ENCODE data around the gene GPI. TPM values are rescaled to one million over a fixed set of nuclear protein-coding genes. Genes with fewer than 3 reads are reported as not detected.
A peak's percentile ranks its signal among the peaks of the same experiment; 100 is the strongest.
"Not testable (repeated sequence)": the region's sequence is repeated elsewhere in the genome, so short reads cannot be mapped to it uniquely, and the experiment has no call there.

The GPI gene
- total RNA-seq, 1 experiment from 2014 or later: 329 TPM

DNA sequence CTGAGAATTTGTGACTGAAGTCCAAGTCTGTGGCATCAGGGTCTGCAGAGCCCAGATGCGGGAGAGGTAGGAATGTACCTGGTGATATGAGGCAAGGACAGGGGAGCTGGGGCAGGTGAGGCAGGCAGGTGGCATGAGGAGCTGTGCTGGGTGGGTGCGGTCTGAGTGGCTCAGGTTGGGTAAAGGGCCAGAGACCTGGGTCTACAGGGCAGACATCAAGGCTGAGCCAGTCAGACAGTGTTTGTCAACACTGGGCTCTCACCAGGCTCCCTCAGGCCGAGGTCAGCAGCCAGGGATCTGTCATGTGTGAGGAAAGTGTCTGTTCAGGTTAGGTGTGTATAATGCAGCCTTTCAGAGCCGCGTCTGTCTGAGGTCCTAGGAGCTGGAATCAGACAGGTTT, 18.6 kb downstream of the GPI start:
- no peaks in the 10 kb centered on the region for H3K9me3 Mint-ChIP-seq (ENCODE audit: unreplicated experiment)
- no peak overlapping the region for H3K27ac Mint-ChIP-seq (ENCODE audit: unreplicated experiment)
- ChIA-PET CTCF (no interaction called here), POLR2A (no interaction called here)
- peaks cover 36% of the 10 kb centered on the region for H3K36me3 ChIP-seq (ENCODE audit: control insufficient read depth, insufficient read depth, low read length)
- BruUV-seq (replicated peaks): no TSS peak
- H3K4me3 Mint-ChIP-seq (ENCODE audit: unreplicated experiment): no peak overlapping the region
- no peak overlapping the region for H3K4me3 ChIP-seq (ENCODE audit: low read depth, low read length)
- H3K9me3 ChIP-seq: no peaks in the 10 kb centered on the region
- H3K27me3 ChIP-seq (replicated peaks; ENCODE audit: control insufficient read depth, insufficient read depth, low read length): no peaks in the 10 kb centered on the region
- no peaks in the 10 kb centered on the region for H3K4me1 ChIP-seq
- no peaks in the 10 kb centered on the region for H3K4me1 Mint-ChIP-seq (ENCODE audit: low read depth, unreplicated experiment)
- H3K27me3 Mint-ChIP-seq (ENCODE audit: insufficient read depth, unreplicated experiment): no peaks in the 10 kb centered on the region
- TF ChIP-seq, protein P1, sequence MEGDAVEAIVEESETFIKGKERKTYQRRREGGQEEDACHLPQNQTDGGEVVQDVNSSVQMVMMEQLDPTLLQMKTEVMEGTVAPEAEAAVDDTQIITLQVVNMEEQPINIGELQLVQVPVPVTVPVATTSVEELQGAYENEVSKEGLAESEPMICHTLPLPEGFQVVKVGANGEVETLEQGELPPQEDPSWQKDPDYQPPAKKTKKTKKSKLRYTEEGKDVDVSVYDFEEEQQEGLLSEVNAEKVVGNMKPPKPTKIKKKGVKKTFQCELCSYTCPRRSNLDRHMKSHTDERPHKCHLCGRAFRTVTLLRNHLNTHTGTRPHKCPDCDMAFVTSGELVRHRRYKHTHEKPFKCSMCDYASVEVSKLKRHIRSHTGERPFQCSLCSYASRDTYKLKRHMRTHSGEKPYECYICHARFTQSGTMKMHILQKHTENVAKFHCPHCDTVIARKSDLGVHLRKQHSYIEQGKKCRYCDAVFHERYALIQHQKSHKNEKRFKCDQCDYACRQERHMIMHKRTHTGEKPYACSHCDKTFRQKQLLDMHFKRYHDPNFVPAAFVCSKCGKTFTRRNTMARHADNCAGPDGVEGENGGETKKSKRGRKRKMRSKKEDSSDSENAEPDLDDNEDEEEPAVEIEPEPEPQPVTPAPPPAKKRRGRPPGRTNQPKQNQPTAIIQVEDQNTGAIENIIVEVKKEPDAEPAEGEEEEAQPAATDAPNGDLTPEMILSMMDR (IDR thresholded peaks at IDR 0.05; ENCODE audit: insufficient read depth in 1 of 2, low read depth in 1 of 2, low read length in 1 of 2, severe bottlenecking in 1 of 2, unreplicated experiment in 1 of 2): no peak
- DNase-seq: no peak
- intact Hi-C loops (cut with micrococcal nuclease; ENCODE audit: unreplicated experiment): no loop called here
- peaks cover 89% of the 10 kb centered on the region for H3K36me3 Mint-ChIP-seq (ENCODE audit: insufficient read depth, unreplicated experiment)

DNA sequence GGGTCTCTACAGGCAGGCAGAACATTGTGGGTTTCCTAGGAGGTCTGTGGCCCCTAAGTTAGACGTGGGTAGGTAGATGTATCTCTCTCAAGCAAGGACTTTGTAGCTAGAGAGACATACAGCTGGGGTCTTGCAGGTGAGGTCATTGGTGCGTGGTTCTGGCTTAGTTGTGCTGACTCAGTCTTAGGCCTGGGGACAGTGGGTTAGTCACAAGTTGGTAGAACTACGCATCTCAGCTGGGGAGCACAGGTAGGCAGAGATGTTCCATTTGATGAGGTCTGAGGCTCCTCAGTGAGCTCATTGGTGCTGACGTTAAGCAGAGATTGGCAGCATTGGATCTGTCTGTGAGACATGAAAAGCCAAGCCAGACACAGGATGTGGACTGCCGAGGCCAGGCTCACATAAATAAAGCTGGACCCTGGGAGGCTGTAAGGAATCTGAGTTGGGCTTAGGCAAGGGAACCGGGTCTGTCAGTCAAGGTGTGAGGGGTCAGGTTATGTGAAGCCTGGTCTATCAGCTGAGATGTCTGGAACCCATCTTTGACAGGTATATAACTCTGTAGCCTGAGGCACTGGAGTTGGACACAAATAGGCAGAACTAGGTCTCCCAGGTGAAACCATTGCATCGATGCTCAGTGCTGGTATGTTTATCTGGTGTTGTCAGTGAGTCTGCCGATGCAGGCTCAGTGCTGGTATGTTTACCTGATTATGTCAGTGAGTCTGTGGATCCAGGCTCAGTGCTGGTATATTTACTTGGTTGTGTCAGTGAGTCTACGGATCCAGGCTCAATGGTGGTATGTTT, 21.8 kb downstream of the GPI start:
- Mint-ChIP-seq H3K9me3 (ENCODE audit: unreplicated experiment) (no peaks in the 10 kb centered on the region), H3K4me3 (ENCODE audit: unreplicated experiment) (no peak overlapping the region), H3K27ac (ENCODE audit: unreplicated experiment) (no peak overlapping the region), H3K4me1 (ENCODE audit: low read depth, unreplicated experiment) (no peaks in the 10 kb centered on the region), H3K27me3 (ENCODE audit: insufficient read depth, unreplicated experiment) (no peaks in the 10 kb centered on the region), H3K36me3 (ENCODE audit: insufficient read depth, unreplicated experiment) (peaks cover 62% of the 10 kb centered on the region)
- Histone ChIP-seq H3K36me3 (ENCODE audit: control insufficient read depth, insufficient read depth, low read length) (peaks cover 23% of the 10 kb centered on the region), H3K4me1 (no peaks in the 10 kb centered on the region), H3K4me3 (ENCODE audit: low read depth, low read length) (no peak overlapping the region), H3K9me3 (no peaks in the 10 kb centered on the region), H3K27me3 (replicated peaks; ENCODE audit: control insufficient read depth, insufficient read depth, low read length) (no peaks in the 10 kb centered on the region)
- DNase-seq: peak in 1 of 2 experiments; percentile 52
- TF ChIP-seq, protein P1 (IDR thresholded peaks at IDR 0.05; ENCODE audit: insufficient read depth in 1 of 2, low read depth in 1 of 2, low read length in 1 of 2, severe bottlenecking in 1 of 2, unreplicated experiment in 1 of 2): no peak
- intact Hi-C loops (cut with micrococcal nuclease; ENCODE audit: unreplicated experiment): no loop called here
- ChIA-PET POLR2A (no interaction called here), CTCF (no interaction called here)
- no TSS peak for BruUV-seq (replicated peaks)

DNA sequence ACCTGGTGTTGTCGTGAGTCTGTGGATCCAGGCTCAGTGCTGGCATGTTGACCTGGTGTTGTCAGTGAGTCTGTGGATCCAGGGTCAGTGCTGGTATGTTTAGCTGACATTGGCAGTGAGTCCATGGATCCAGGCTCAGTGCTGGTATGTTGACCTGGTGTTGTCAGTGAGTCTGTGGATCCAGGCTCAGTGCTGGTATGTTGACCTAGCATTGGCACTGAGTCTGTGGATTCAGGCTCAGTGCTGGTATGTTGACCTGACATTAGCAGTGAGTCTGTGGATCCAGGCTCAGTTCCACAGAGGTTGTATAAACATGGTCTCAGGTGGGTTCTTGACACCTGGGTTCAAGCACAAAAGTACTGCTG, 22.4 kb downstream of the GPI start:
- H3K36me3 ChIP-seq (ENCODE audit: control insufficient read depth, insufficient read depth, low read length): peaks cover 18% of the 10 kb centered on the region
- no peaks in the 10 kb centered on the region for H3K4me1 ChIP-seq
- TF ChIP-seq, protein P1 (IDR thresholded peaks at IDR 0.05; ENCODE audit: insufficient read depth in 1 of 2, low read depth in 1 of 2, low read length in 1 of 2, severe bottlenecking in 1 of 2, unreplicated experiment in 1 of 2): no peak
- POLR2A ChIA-PET: no interaction called here
- H3K27ac Mint-ChIP-seq (ENCODE audit: unreplicated experiment): no peak overlapping the region
- H3K36me3 Mint-ChIP-seq (ENCODE audit: insufficient read depth, unreplicated experiment): peaks cover 56% of the 10 kb centered on the region
- H3K4me3 Mint-ChIP-seq (ENCODE audit: unreplicated experiment): no peak overlapping the region
- intact Hi-C loops (cut with micrococcal nuclease; ENCODE audit: unreplicated experiment): no loop called here
- DNase-seq: no peak
- BruUV-seq (replicated peaks): no TSS peak
- H3K4me1 Mint-ChIP-seq (ENCODE audit: low read depth, unreplicated experiment): no peaks in the 10 kb centered on the region
- H3K9me3 ChIP-seq: no peaks in the 10 kb centered on the region
- no peaks in the 10 kb centered on the region for H3K27me3 ChIP-seq (replicated peaks; ENCODE audit: control insufficient read depth, insufficient read depth, low read length)
- H3K9me3 Mint-ChIP-seq (ENCODE audit: unreplicated experiment): no peaks in the 10 kb centered on the region
- H3K27me3 Mint-ChIP-seq (ENCODE audit: insufficient read depth, unreplicated experiment): no peaks in the 10 kb centered on the region
- CTCF ChIA-PET: no interaction called here
- no peak overlapping the region for H3K4me3 ChIP-seq (ENCODE audit: low read depth, low read length)

DNA sequence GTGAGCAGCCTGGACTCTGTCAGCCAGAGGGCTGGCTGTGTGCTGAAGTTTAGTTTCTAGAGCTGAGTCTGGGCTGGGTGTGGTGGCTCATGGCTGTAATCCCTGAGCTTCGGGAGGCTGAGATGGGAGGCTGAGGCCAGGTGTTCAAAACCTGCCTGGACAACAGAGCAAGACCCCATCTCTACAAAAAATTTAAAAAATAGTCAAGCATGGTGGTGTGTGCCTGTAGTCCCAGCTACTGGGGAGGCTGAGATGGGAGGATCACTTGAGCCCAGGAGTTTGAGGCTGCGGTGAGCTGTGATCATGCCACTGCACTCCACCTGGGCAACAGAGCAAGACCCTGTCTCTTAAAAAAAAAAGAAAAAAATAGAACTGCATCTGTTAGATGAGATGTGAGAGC, 23.7 kb downstream of the GPI start:
- H3K9me3 ChIP-seq; H3K4me3 ChIP-seq (ENCODE audit: low read depth, low read length); H3K27me3 Mint-ChIP-seq (ENCODE audit: insufficient read depth, unreplicated experiment); BruUV-seq (replicated peaks); DNase-seq; intact Hi-C loops (cut with micrococcal nuclease; ENCODE audit: unreplicated experiment); H3K4me3 Mint-ChIP-seq (ENCODE audit: unreplicated experiment); H3K9me3 Mint-ChIP-seq (ENCODE audit: unreplicated experiment); POLR2A ChIA-PET; H3K27me3 ChIP-seq (replicated peaks; ENCODE audit: control insufficient read depth, insufficient read depth, low read length); H3K27ac Mint-ChIP-seq (ENCODE audit: unreplicated experiment); H3K4me1 ChIP-seq; CTCF ChIA-PET; H3K36me3 ChIP-seq (ENCODE audit: control insufficient read depth, insufficient read depth, low read length); H3K4me1 Mint-ChIP-seq (ENCODE audit: low read depth, unreplicated experiment): not testable (repeated sequence)
- H3K36me3 Mint-ChIP-seq (ENCODE audit: insufficient read depth, unreplicated experiment): peaks cover 43% of the 10 kb centered on the region
